Transverse colon (tissue), 4 donors: ENCODE data around the gene SMC3.

Experiments
- CTCF ChIP-seq, 5 experiments: fragments of 200-600 bp in 3 of 5; fragments of 450-650 bp in 2 of 5; sonication (generic) in 3 of 5; IDR thresholded peaks; 1 replicate in 2 of 5; 2 replicates in 3 of 5; pipeline ENCODE4 v1.5.1; 2016 to 2017; ENCODE audit warnings: antibody characterized with exemption in 5 of 5, inconsistent platforms in 3 of 5, mild to moderate bottlenecking in 2 of 5, moderate library complexity in 1 of 5
- EP300 ChIP-seq: sonication (generic); formaldehyde crosslinking; IDR thresholded peaks from one replicate; pipeline ENCODE4 v1.6.1; 2017; ENCODE audit warnings: antibody characterized with exemption, low read depth
- POLR2A ChIP-seq: fragments of 450-650 bp; IDR thresholded peaks from one replicate; pipeline ENCODE4 v1.6.1; 2016; ENCODE audit warnings: antibody characterized with exemption, mild to moderate bottlenecking, moderate library complexity
- POLR2AphosphoS5 ChIP-seq, 3 donors: sonication (generic); formaldehyde crosslinking; IDR thresholded peaks; one replicate each; pipeline ENCODE4 v1.6.1; 2016; ENCODE audit warnings: antibody characterized with exemption in 3 of 3

GRCh38 chr10:110556969-110557601 is 10.4 kb upstream of the SMC3 start:
- TF ChIP-seq CTCF (IDR thresholded peaks at IDR 0.05) (peak; percentile 25 to 52 (median 48)), EP300 (no peak), POLR2A (no peak), POLR2AphosphoS5 (IDR thresholded peaks at IDR 0.05) (no peak)
